ENCODE data around the gene PRKD1. TPM values are rescaled to one million over a fixed set of nuclear protein-coding genes. Genes with fewer than 3 reads are reported as not detected.

PRKD1 gene
- total and polyA plus RNA-seq, 2 of the 13 experiments (the other 11 are each of a cell fraction or from before 2014, with no cell fraction given) = 0.22 to 1.3 TPM

- TF ChIP-seq AFF4 (CRISPR knock-in tag; IDR thresholded peaks at IDR 0.05) (no peak), SRSF9 (IDR thresholded peaks at IDR 0.05; ENCODE audit: borderline replicate concordance, insufficient read depth, low read depth, low read length, poor library complexity, severe bottlenecking) (no peak), ZNF510 (CRISPR knock-in tag; IDR thresholded peaks at IDR 0.05; ENCODE audit: low read depth) (no peak), THYN1 (CRISPR knock-in tag; IDR thresholded peaks at IDR 0.05; ENCODE audit: borderline replicate concordance, low read depth) (no peak), POLR2A (IDR thresholded peaks at IDR 0.05; ENCODE audit: insufficient read depth in 1 of 2, low read depth in 2 of 2, low read length in 2 of 2) (no peak), ZNF3 (CRISPR knock-in tag; IDR thresholded peaks at IDR 0.05) (no peak), HNRNPK (IDR thresholded peaks at IDR 0.05; ENCODE audit: low read depth, low read length, poor library complexity, severe bottlenecking) (no peak), AGO1 (IDR thresholded peaks at IDR 0.05; ENCODE audit: low read depth, low read length, poor library complexity, severe bottlenecking) (no peak), MTF2 (CRISPR knock-in tag; IDR thresholded peaks at IDR 0.05; ENCODE audit: borderline replicate concordance) (no peak), RBM22 (optimal IDR thresholded peaks at IDR 0.05; ENCODE audit: low read length) (no peak), ZNF430 (CRISPR knock-in tag; IDR thresholded peaks at IDR 0.05) (no peak), ZNF644 (CRISPR knock-in tag; IDR thresholded peaks at IDR 0.05; ENCODE audit: low read depth) (no peak), ZNF670 (CRISPR knock-in tag; IDR thresholded peaks at IDR 0.05; ENCODE audit: borderline replicate concordance) (no peak)
- no peaks in the 10 kb centered on the region for H4K20me1 ChIP-seq (ENCODE audit: insufficient read depth, low read length)
- H3K36me3 ChIP-seq (replicated peaks in 1 of 2; ENCODE audit: control insufficient read depth in 1 of 2, insufficient read depth in 2 of 2, low read length in 2 of 2) = no peaks in the 10 kb centered on the region
- POLR2A ChIA-PET = no interaction called here
- no peak overlapping the region for H3K4me3 ChIP-seq (replicated peaks in 1 of 3; ENCODE audit: insufficient read depth in 1 of 3, low read depth in 2 of 3, low read length in 3 of 3)
- H3K27me3 ChIP-seq (ENCODE audit: control insufficient read depth in 1 of 2, insufficient read depth in 2 of 2, low read length in 2 of 2) = no peaks in the 10 kb centered on the region
- no peak for ATAC-seq
- BruUV-seq (replicated peaks) = no TSS peak
- WGBS (ENCODE audit: low lambda C conversion rate) = 12% methylated on average over 3 of the region's 3 CpGs
- H3K9me3 ChIP-seq (ENCODE audit: low read length) = peaks cover 97% of the 10 kb centered on the region
- H2AFZ ChIP-seq (ENCODE audit: low read length) = no peak overlapping the region
- in situ Hi-C loops (cut with HindIII; ENCODE audit: extremely low pct_ligation_motif_present, low pct_unique_long_range_greater_than_20kb) = no loop called here
- H3K4me2 ChIP-seq (ENCODE audit: low read depth, low read length) = no peak overlapping the region
- no peak overlapping the region for H3K27ac ChIP-seq (ENCODE audit: extremely low read length, insufficient read depth, low read length)
- FAIRE-seq = no peak
- CTCF ChIA-PET (ENCODE audit: low intra/inter-chr PET ratio, low total read pairs) = no interaction called here
- H3K79me2 ChIP-seq (ENCODE audit: insufficient read depth, low read length) = no peaks in the 10 kb centered on the region
- no peak for DNase-seq (ENCODE audit: low spot score)
- no peaks in the 10 kb centered on the region for H3K4me1 ChIP-seq (ENCODE audit: insufficient read depth, low read length)
- intact Hi-C loops (cut with micrococcal nuclease; ENCODE audit: unreplicated experiment) = no loop called here
- no peak overlapping the region for H3K9ac ChIP-seq (ENCODE audit: insufficient read depth, low read depth, low read length)
Observed at GRCh38 chr14:29757711-29758233, 169.9 kb downstream of the PRKD1 start.

Data from HepG2 (cell line).